ENCODE measurements around the gene ANO4.
"Not testable (repeated sequence)": the region's sequence is repeated elsewhere in the genome, so short reads cannot be mapped to it uniquely, and the experiment has no call there.

The ANO4 gene

GRCh38 chr12:101051901-101052550, 257.4 kb downstream of the ANO4 start:
- no peak for DNase-seq

GRCh38 chr12:101053203-101053602, 258.6 kb downstream of the ANO4 start:
- no peak for DNase-seq

- DNase-seq, result no peak
Measured at GRCh38 chr12:101055940-101056339, 261.4 kb downstream of the ANO4 start.

GRCh38 chr12:101062508-101062907, 267.9 kb downstream of the ANO4 start:
- not testable (repeated sequence) for DNase-seq

DNA sequence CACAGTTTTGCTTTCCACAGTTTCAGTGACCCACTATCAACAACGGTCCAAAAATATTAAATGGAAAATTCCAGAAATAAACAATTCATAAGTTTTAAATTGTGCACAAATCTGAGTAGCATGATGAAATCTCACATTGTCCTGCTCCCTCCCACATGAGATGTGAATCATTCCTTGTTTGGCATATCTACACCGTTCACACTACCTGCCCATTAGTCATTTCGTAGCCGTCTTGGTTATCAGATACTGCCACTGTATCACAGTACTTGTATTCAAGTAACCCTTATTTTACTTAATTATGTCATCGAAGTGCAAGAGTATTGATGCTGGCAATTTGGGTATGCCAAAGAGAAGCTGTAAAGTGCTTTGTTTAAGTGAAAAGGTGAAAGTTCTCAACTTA, 270.1 kb downstream of the ANO4 start:
- DNase-seq, result no peak

DNA sequence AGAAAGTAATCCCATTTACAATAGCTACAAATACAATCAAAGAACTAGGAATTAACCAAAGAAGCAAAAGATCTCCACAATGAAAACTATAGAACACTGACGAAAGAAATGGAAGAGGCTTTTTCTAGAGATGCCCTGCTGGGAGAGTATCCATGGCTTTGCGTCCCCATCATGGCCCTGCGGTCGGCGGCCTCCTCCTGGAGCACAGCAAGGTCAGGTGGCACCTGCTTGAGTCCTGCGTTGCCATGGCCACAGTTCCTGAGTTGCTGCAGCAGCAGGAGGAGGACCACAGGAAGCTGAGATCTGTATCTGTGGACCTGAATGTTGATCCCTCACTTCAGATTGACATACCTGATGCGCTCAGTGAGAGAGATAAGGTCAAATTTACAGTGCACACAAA, 271.9 kb downstream of the ANO4 start:
- DNase-seq, result no peak

DNA sequence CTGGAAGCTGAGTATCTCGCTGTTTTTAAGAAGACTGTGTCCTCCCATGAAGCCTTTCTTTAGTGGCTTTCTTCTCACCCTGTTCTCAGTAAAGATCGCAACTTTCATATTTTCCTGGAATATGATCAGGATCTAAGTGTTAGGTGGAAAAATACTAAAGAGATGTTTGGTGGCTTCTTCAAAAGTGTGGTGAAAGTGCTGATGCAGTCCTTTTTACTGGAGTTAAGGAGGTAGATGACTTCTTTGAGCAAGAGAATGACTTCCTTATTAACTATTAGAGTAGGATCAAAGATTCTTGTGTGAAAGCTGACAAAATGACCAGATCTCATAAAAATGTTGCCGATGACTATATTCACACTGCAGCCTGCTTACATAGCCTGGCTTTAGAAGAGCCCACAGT, 273.8 kb downstream of the ANO4 start:
- no peak for DNase-seq

- no peak for DNase-seq
Measured at GRCh38 chr12:101068836-101069235, 274.3 kb downstream of the ANO4 start.

DNA sequence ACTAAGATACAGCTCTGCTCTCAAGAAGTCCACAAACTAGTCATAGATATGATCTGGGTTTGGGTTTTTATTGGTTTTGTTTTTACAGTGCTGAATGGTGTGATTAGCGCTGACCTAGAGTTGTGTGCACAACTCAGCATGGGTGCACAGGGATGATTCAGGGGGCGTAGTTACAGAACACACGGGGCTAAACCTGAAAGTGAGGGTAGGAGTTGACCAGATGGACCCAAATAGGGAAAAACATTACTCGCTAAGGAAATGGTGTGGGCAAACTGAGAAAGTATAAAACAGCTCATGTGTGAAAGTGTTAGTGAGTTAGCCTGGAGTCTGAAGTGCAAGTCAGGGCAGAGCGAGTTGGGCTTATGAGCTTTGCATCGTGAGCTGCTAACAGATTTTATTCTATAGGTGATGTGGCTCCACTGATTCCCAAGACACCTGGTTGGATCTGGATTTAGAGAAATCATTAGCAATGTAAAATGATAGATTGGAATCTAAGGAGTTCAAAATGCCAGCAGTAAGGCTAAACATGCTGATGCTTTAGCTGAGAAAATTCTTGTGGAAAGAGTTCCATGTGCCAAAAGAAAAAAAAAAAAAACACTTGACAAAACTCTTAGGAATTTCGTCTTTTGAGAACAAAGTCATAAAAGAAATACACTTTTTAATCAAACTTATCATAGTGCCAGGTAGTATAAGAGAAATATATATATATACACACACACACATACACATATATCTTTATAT, 280.5 kb downstream of the ANO4 start:
- no peak for DNase-seq

- no peak for DNase-seq
Measured at GRCh38 chr12:101076921-101077320, 282.3 kb downstream of the ANO4 start.

DNA sequence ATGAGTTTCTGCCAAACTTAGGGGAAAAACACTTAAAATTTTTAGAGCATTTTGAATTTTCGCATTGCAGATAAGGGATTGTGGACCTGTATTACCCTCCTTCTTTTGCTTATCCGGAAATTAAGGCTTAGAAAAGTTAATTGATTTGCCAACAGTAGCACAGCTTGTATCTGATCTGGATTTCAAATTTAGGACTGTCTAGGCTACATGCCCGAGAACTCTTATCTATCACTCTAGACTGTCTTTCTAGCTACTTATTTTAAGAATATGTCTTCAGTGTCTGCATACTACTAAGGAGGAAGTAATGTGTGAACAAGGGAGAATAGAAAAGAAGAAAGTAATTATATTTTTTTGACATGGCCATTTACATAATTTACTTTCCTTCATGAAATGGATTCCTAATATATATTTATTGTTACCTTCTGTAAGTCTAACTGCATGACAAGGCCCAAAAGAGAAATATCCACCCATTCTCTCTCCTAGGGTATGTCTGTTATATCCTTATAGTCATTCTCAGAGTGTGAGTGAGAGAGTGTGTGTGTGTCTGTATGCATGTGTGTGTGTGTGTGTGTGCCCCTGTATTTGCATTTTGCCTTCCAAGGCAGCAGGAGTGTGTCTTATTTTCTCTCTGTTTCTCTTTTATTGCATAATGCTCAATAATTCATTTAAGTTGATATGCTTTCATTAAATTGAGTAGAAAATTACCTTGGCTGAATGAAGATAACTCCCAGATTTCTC, 283.4 kb downstream of the ANO4 start:
- DNase-seq, result no peak

DNA sequence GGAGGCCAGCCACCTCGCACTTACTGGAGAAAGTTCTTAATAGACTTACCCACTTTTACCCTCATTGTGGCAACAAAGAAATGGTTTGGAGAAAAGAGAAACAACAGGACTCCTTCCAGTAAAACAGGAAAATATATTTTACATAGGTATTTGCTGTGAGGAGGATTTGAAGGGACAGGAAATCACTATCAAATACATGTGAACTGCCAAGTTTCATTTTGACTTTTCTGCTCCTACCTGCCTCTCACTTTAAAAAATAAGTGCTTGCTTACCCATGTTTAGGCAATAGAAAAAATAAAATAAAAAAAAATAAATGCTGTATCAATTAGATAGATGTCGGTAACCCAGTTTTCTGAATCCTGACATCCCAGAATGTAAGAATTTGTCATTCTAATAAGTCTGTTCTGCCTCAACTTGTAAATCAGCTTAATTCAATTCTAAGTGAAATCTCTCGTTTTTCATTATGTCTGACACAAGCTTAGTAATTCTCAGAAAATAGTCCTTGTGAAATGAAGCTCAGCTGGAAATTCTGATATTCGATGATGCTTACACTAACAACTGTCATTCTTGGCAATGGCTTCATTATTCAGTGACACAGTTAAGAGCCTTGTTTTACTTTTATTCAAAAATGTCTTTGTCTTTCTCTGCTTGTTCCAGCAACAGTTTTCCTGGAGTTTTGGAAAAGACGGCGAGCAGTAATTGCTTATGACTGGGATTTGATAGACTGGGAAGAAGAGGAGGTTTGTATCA, 284.1 kb downstream of the ANO4 start:
- no peak for DNase-seq

- no peak for DNase-seq
Measured at GRCh38 chr12:101082706-101083105, 288.1 kb downstream of the ANO4 start.

DNA sequence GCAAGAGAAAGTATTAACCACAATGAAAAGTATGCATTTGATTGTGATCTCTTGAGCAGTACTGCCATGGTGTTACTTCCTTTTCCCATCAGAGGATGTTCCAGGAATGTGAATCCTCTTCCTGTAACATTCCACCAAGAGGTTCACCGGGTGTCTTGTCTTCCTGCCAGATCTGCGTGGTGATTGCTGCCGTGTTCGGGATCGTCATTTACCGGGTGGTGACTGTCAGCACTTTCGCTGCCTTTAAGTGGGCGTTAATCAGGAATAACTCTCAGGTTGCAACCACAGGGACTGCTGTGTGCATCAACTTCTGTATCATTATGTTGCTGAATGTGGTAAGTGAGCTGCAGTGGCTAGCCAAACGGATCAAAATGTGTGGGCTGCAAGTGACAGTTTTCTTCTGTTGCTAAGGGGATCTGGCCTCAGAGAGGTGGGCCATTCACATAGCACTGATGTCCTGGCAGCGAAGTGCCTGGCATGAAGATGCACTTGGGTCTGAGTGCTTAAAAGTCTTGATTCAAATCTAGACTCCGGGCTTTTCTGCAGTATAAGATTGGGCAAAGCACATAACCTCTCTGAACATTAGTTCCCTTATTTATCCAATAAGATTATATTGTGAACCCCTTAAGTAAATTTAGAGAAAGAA, 292.0 kb downstream of the ANO4 start:
- no peak for DNase-seq

- no peak for DNase-seq
Measured at GRCh38 chr12:101087920-101088319, 293.3 kb downstream of the ANO4 start.

- DNase-seq, result no peak
Measured at GRCh38 chr12:101089271-101089670, 294.7 kb downstream of the ANO4 start.

- not testable (repeated sequence) for DNase-seq
Measured at GRCh38 chr12:101090222-101090621, 295.6 kb downstream of the ANO4 start.

DNA sequence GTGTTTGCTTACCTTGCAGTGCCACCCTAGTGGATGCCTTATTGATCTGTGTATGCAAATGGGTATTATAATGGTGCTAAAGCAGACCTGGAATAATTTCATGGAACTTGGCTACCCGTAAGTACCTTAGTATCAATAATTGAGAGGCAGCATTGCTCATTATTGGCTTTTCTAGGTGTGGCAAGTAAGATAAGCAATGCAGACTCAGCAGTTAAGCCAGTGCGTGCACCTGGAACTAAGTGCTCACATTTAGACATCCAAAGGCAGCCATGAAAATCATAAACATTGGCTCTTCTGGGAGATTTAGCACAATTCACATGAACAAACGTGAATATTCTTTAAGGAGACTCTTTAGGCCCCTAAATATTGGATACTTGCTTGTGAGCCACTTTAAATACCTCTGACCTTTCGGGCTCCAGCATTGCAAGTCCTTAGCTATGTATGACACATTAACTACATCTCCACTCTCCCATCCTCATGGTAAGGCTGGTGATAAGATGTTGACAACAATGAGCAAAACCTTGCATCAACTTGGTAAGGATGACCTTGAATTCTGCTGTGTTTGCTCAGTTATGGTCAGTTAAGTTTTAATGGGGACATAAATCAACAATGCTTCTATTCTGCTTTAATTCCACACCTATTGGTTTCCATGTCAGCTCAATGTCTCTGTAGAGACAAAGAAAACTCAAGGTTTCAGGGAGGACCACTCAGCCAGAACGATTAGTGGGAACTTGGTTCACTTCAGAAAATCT, 303.4 kb downstream of the ANO4 start:
- DNase-seq, result no peak

GRCh38 chr12:101107032-101107763, 312.6 kb downstream of the ANO4 start:
- DNase-seq, result no peak

GRCh38 chr12:101108130-101108529, 313.6 kb downstream of the ANO4 start:
- no peak for DNase-seq

DNA sequence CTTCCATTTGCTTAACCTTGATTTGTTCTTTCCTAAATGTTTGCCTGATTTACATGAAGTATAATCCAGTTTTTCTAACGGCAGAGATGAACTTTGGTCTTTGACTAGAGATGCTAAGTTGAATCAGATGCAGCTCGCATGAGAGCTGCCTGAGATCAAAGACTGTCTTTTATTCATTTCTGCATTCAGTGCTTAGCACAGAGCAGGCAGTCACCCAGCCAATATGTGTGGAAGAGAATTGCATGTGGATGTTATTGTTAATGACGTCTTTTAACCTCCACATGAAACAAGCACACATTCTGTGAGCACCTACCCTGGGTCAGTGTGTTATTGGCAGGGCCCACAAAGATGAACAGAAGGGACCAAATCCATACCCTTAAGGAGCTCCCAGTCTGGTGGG, 316.3 kb downstream of the ANO4 start:
- DNase-seq, result no peak

Data from activated CD8-positive, alpha-beta memory T cell treated with anti-CD3 and anti-CD28 coated beads, Interleukin-2, amount 50 U/mL, for 4 hours (primary cell).